Measurements from ENCODE around the gene OR1J2.

Gene OR1J2

DNA sequence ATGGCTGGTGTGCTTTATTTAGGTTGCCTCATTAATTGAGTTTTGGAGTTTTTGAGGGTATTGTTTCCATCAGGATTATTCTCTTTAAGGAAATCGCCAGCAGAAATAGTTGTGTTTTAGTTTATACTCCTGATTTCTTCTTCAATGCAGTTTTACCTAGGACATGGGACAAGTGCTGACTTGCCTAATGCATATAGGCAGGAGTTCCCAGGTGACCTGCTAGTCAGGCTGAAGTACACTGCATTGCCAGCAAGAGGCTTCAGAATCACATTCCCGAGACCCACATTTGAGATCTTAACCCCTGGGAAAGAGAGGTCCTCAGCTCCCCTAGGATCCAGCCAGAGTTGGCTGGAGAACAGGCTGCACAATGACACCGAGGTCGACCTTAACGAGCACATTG, 40.8 kb downstream of the OR1J2 start:
- DNase-seq (ENCODE audit: low read depth) = no peak

DNA sequence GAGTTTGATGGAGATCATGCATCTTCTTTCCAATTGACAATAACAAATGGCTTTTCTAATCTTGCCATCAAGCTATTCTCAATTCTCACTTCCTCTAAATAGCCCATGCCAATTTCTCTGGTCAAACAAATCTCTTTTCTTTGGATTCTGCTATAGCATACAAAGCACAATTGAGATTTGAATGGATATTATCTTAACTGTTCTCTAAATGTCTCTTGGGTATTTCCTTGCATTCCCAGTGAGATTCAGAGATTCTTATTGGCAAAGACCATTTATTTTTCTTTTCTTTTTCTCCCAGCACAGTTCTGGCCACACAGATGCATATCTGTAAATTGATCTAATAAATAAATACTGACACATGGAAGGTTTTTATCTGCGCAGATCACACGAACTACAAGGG, 42.2 kb downstream of the OR1J2 start, which contains the start of gene OR1N2:
Gene OR1N2, plus strand, starts transcription at position 301 of the 400 bp plus-strand sequence. CDS start 100 bp downstream, outside the sequence.
- no peak for DNase-seq (ENCODE audit: low read depth)
